Spinal cord (tissue), 10 donors: ENCODE data around the gene CLDN12. TPM values are rescaled to one million over a fixed set of nuclear protein-coding genes. Genes with fewer than 3 reads are reported as not detected.
A peak's percentile ranks its signal among the peaks of the same experiment; 100 is the strongest.

Experiments used
- DNase-seq, 6 donors: peaks; one replicate each; pipeline versions ENCODE4 v3.0.0 to v3.0.0-alpha.2; 2013 to 2015; ENCODE audit warnings: low spot score in 6 of 6, low read depth in 4 of 6
- H3K27ac ChIP-seq: one replicate; pipeline ENCODE4 v1.5.1; 2013; ENCODE audit warnings: low read depth, low read length, control low read depth
- H3K27me3 ChIP-seq: one replicate; pipeline ENCODE4 v1.6.1; 2013; ENCODE audit warnings: low read length; ENCODE audit not compliant: control insufficient read depth, insufficient read depth
- H3K36me3 ChIP-seq: one replicate; pipeline ENCODE4 v1.6.1; 2013; ENCODE audit warnings: low read length; ENCODE audit not compliant: control insufficient read depth, insufficient read depth
- H3K4me1 ChIP-seq: one replicate; pipeline ENCODE4 v1.6.1; 2013; ENCODE audit warnings: low read length; ENCODE audit not compliant: control insufficient read depth, insufficient read depth
- H3K4me3 ChIP-seq: one replicate; pipeline ENCODE4 v1.5.1; 2013; ENCODE audit warnings: low read depth, low read length, control low read depth
- H3K9me3 ChIP-seq: one replicate; pipeline ENCODE4 v1.6.1; 2013; ENCODE audit warnings: low read length; ENCODE audit not compliant: control insufficient read depth, insufficient read depth
- WGBS: methylation state at CpG from one replicate; pipeline ENCODE4 v1.1.5; 2013; ENCODE audit warnings: missing lambda C conversion rate; ENCODE audit not compliant: insufficient coverage; 5-methylcytosine and 5-hydroxymethylcytosine counted together
- polyA plus RNA-seq, 2 donors: library from polyadenylated mRNA; unstranded; fragments of 120-200 nt; gene quantifications; one replicate each; pipeline ENCODE4 v1.2.1, GENCODE V29; 2013; ENCODE audit not compliant: insufficient read length in 2 of 2
- total RNA-seq, 2 donors: library from RNA; depleted of rRNA in 1 of 2; stranded (reverse); fragments of 120-200 nt in 1 of 2; fragments of >200 nt in 1 of 2; gene quantifications; one replicate each; pipeline versions ENCODE4 v1.2.3 to v1.2.4, GENCODE V29; 2013 to 2014
- donor health status: healthy.

CLDN12 gene
- total and polyA plus RNA-seq, 4 donors, result 32.0 to 52.3 (median 36.3) TPM

DNA sequence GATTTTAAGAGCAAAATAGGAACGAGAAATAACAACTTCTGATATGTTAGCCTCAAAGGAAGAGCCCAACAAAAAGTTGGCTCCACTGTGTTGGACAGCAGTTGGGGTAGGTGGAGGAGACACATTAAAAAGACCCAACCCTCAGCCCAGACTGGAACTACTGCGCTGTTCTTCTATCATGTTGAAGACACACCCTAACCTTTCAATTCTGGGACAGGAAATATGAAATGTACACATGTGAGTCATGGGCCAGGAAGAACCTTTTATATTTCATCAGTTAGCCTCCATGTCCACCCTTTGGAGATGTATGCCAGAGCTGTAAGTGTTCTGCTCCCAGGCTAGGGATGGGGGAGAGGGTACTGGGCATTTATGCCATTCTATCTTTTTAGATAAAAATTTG is 22.1 kb downstream of the CLDN12 start:
- Histone ChIP-seq H3K27me3 (no peaks in the 10 kb centered on the region), H3K4me1 (no peaks in the 10 kb centered on the region), H3K36me3 (no peaks in the 10 kb centered on the region), H3K4me3 (no peak overlapping the region), H3K9me3 (no peaks in the 10 kb centered on the region), H3K27ac (no peak overlapping the region)
- WGBS, result no CpG with 5 or more reads among the region's 2 CpGs
- no peak for DNase-seq

DNA sequence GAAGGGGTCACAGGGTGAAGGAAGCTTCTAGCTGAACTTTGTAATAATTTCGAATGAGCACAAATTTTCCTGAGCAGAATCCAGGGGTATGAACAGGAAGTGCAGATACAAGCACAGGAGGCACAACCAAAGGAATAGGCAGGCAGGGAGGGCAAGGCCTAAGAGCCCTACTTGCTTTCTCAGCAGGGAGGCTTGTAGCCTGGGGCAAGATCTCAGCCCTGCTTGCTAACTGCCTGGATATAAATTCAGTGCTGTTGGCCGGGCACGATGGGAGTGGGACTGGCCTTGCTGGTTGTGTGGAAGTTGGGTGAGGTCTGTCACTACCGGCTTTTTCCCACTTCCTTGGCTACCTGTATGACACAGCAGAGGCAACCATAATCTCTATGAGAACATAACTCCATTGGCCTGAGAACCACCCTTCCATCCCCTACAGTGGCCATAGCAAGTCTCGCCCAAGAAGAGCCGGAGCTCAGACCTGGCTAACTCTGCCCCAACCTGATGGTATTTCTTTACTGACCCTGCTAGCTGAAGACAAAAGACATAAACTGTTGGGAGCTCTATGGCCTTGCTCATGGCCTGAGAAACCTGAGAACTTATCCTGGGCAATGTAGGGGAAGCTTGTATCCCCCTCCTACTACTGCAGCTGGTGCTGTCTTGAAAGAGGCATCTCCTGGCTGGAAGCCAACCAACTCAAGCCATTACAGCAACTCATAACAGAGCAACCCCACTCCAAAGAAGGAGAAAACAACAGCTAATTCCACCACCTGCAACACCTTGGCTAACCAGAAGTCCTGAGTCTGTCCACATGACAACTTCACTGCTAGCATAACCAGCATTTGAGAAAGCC is 27.6 kb downstream of the CLDN12 start:
- Histone ChIP-seq H3K27ac (no peak overlapping the region), H3K9me3 (peaks cover 7% of the 10 kb centered on the region), H3K4me1 (no peaks in the 10 kb centered on the region), H3K27me3 (no peaks in the 10 kb centered on the region), H3K4me3 (no peak overlapping the region), H3K36me3 (no peaks in the 10 kb centered on the region)
- DNase-seq, result no peak
- 100% methylated on average over 3 of the region's 6 CpGs for WGBS

DNA sequence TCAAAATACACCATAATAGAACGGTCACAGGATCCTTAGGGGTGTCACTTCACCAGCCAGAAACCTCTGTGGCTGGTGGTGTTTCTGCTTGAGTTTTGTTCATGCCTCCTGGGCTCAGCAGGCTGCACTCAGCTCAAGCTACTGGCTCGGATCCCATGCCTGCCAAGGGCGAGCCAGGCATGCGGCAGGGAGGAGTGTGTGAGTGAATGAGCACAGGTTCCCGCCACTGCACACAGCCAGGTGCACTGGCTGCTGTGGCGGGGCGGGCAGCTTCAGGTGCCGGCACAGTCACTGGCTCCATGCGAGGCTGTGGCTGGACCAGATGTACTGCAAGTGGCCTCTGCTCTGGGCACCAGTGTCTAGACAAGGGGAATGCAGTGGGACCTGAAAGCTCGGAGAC is 29.5 kb downstream of the CLDN12 start:
- H3K27me3 ChIP-seq, result no peaks in the 10 kb centered on the region
- peaks cover 7% of the 10 kb centered on the region for H3K9me3 ChIP-seq
- no peaks in the 10 kb centered on the region for H3K4me1 ChIP-seq
- no peak overlapping the region for H3K27ac ChIP-seq
- 85% methylated on average over 8 of the region's 10 CpGs for WGBS
- no peaks in the 10 kb centered on the region for H3K36me3 ChIP-seq
- H3K4me3 ChIP-seq, result no peak overlapping the region
- no peak for DNase-seq

DNA sequence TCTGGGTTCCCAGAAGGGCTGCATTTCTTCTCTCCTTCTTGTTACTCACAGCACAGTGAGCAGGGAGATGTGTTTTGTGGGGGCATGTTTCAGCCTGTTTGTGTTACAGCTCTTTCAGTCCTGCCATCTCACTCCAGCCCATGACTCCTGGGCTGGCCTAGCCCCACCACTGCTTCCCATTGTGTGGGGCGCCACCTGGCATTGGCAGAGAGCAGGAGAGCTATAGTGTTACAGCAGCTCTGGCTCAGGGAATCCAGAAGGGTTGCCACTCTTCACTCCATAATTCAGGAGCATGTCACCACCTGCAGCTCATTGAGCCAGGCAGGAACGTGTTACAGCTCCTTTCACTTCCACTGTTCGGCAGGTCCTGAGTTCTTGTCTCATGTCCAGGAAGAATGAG is 30.0 kb downstream of the CLDN12 start:
- Histone ChIP-seq H3K36me3 (no peaks in the 10 kb centered on the region), H3K4me3 (no peak overlapping the region), H3K27me3 (no peaks in the 10 kb centered on the region), H3K4me1 (no peaks in the 10 kb centered on the region), H3K9me3 (peaks cover 7% of the 10 kb centered on the region), H3K27ac (no peak overlapping the region)
- WGBS, result 84% methylated on average over 3 of the region's 3 CpGs
- DNase-seq, result no peak

DNA sequence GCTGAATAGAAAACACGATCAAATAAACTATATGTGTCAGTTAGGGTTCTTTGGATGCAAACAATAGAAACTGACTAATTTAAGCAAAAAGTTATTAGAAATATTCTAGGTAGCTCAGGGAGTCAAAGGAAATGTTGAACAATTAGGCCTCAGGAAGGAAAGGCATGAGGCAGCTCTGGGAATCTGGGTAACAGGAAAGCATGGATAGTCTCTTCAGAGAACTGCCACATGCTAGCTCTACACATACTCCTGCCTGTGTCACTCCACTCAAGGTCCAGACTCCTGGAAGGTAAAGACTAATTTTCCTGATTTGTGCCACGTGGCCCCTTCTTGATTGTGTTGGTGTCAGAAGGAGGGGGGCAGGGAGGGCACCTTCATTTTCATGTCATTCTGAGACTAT is 42.4 kb downstream of the CLDN12 start:
- H3K27ac ChIP-seq, result no peak overlapping the region
- DNase-seq, result no peak
- no peaks in the 10 kb centered on the region for H3K27me3 ChIP-seq
- H3K4me3 ChIP-seq, result no peak overlapping the region
- WGBS, result no CpG with 5 or more reads among the region's 2 CpGs
- H3K36me3 ChIP-seq, result no peaks in the 10 kb centered on the region
- no peaks in the 10 kb centered on the region for H3K4me1 ChIP-seq
- no peaks in the 10 kb centered on the region for H3K9me3 ChIP-seq

DNA sequence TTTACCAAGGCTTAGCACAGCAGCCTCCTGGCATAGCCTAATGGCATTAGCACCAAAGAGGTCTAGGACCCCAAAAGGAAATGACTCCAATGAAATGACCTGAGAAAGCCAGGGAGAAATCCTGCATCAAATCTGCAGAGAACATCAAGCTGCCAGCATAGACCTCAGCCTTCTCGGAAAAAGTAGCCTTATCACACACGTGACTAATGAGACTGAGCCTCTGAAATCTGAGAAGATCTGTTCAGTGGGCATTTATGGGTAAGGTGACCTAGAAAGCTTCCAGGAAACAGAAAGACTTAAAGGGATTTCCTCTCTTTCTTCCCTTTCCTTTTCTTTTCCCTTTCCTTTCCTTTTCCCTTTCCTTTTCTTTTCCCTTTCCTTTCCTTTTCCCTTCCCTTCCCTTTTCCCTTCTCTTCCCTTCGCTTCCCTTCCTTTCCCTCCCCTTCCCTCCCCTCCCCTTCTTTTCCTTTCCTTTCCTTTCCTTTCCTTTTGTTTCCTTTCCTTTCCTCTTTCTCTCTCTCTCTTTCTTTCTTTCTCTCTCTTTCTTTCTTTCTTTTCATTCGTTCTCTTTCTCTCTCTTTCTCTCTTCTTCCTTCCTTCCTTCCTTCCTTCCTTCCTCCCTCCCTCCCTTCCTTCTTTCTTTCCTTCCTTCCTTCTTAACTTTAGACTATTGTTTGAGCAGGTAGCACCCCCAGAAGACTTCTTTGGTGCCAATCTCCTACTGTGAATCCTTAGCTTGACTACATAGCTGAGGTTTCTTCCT is 43.1 kb downstream of the CLDN12 start:
- H3K27ac ChIP-seq, result no peak overlapping the region
- no peaks in the 10 kb centered on the region for H3K27me3 ChIP-seq
- DNase-seq, result no peak
- WGBS, result 78% methylated on average over 2 of the region's 4 CpGs
- no peaks in the 10 kb centered on the region for H3K4me1 ChIP-seq
- H3K36me3 ChIP-seq, result no peaks in the 10 kb centered on the region
- no peak overlapping the region for H3K4me3 ChIP-seq
- no peaks in the 10 kb centered on the region for H3K9me3 ChIP-seq

DNA sequence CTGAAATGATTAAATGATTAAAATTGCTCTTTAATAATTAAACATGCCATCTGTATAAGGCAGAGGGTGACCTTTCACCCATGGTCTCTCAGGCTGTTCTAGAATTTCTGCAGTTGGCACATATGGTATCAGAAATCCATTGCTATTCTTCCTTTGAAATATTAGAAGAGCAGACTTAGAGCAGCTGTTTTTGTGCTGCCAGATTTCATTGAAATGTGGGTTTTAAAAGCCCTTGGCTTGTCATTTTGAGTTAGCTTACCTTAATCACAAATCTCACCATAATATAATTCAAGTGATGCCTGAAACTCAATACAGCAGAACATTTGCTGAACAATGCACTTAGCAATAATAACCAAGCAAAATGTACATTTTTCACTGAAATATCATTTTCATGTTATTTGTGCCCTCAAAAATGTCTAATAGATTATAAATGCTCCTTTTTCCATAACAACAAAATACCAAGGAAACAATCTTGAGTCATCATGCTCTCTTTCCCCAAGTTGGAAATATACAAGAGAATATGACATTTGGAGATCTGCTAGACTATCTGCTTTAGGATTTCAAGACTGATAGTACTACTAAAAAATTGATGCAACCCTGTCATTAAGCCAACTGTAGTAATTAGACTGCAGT is 50.1 kb downstream of the CLDN12 start:
- Histone ChIP-seq H3K9me3 (no peaks in the 10 kb centered on the region), H3K27ac (no peak overlapping the region), H3K36me3 (no peaks in the 10 kb centered on the region), H3K4me1 (no peaks in the 10 kb centered on the region), H3K27me3 (no peaks in the 10 kb centered on the region), H3K4me3 (no peak overlapping the region)
- peak in 1 of 6 donors; percentile 4 for DNase-seq

DNA sequence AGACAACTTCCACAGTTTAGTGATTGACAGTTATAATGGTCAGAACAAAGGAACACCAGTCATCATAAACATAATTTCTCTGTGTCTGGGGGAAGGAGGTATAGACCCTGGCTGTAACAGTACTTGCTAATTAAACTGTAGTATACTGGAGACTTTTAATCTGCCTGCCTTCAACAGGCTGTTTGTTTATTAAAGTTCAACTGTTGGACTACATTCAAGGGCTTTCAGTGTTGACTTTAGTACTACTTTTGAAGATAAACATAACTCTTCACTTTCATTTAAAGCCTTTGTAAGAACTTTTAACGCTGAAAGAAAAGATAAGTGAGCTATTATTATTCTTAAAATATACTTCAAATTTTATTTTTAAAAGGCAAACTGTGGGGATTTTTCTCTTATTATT is 50.7 kb downstream of the CLDN12 start:
- no peak overlapping the region for H3K27ac ChIP-seq
- no peak for DNase-seq
- no peaks in the 10 kb centered on the region for H3K9me3 ChIP-seq
- H3K27me3 ChIP-seq, result no peaks in the 10 kb centered on the region
- WGBS, result no CpG with 5 or more reads among the region's 1 CpG
- no peak overlapping the region for H3K4me3 ChIP-seq
- no peaks in the 10 kb centered on the region for H3K4me1 ChIP-seq
- H3K36me3 ChIP-seq, result no peaks in the 10 kb centered on the region

DNA sequence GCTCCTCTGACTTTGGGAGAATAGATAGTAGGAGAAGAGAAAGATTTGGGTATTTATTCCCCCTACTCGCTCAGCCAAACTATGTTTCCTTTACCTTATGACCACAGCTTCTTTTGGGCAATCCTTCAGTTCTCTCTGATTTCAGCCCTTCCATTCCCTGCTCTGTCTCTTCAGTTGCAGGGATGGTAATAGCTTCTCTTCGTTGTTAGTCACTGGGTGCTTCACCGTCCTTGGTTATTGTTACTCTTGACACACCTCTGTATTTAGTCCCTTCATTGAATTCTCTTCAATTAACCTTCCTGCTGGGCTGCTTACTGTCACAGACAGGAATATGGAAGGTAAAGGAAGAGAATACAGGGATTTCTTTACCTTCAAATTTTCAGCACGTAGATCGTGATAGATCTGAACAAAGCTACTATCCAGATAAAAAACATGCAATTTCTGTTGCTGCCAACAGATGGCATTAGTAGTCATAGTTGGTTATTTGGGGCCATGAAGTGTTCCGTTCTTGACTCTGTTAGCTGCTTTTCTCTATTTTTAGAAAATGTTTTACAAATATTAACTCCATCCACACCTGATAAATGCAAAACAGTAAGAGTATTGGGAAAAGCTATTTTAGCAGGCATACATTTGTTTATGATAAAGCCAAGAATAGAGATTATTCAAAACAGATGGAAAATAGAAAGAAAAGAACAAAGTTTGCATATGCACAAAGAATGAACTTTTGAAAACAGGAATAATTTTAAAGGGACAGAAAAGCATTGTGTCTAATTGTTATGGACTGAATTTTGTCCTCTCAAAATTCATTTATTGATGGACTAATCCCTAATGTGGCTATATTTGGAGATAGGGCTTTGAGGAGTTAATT is 52.1 kb downstream of the CLDN12 start:
- no CpG with 5 or more reads among the region's 6 CpGs for WGBS
- H3K4me1 ChIP-seq, result no peaks in the 10 kb centered on the region
- no peaks in the 10 kb centered on the region for H3K27me3 ChIP-seq
- H3K4me3 ChIP-seq, result peak overlapping the region; percentile 20
- DNase-seq, result peak; percentile 58 to 94 (median 64)
- no peaks in the 10 kb centered on the region for H3K36me3 ChIP-seq
- no peak overlapping the region for H3K27ac ChIP-seq
- no peaks in the 10 kb centered on the region for H3K9me3 ChIP-seq
